ENCODE data around the gene ZNF609.

- TF ChIP-seq CTCF (IDR thresholded peaks at IDR 0.05) (no peak), POLR2A (IDR thresholded peaks at IDR 0.05) (no peak)
Measured at GRCh38 chr15:64693134-64693533, 232.8 kb downstream of the ZNF609 start.

Data from lower leg skin (tissue), 3 donors.